Neural progenitor cell (in vitro differentiated cells): Measurements from ENCODE around the gene TMEM145. TPM values are rescaled to one million over a fixed set of nuclear protein-coding genes. Genes with fewer than 3 reads are reported as not detected.

Experiments used
- DNase-seq: peaks from one replicate; pipeline ENCODE4 v3.0.0-alpha.2; 2016; ENCODE audit warnings: low spot score
- H2AFZ ChIP-seq: fragments of 200-600 bp; sonication (generic); replicated peaks from 2 replicates; pipeline ENCODE4 v1.6.1; 2016; ENCODE audit warnings: antibody characterized with exemption
- H3F3A ChIP-seq: fragments of 200-600 bp; sonication (generic); 2 replicates; pipeline ENCODE4 v1.6.1; 2016; ENCODE audit warnings: antibody characterized with exemption, low read depth
- H3K27ac ChIP-seq: fragments of 200-600 bp; sonication (generic); 2 replicates; pipeline ENCODE4 v1.5.1; 2016; ENCODE audit warnings: mild to moderate bottlenecking
- H3K27me3 ChIP-seq: fragments of 200-600 bp; sonication (generic); 2 replicates; pipeline ENCODE4 v1.6.1; 2016; ENCODE audit warnings: mild to moderate bottlenecking, moderate library complexity
- H3K36me3 ChIP-seq: fragments of 200-600 bp; sonication (generic); 2 replicates; pipeline ENCODE4 v1.5.1; 2016
- H3K4me1 ChIP-seq: fragments of 200-600 bp; sonication (generic); 2 replicates; pipeline ENCODE4 v1.6.1; 2016; ENCODE audit warnings: mixed run types
- H3K4me2 ChIP-seq: fragments of 200-600 bp; sonication (generic); 2 replicates; pipeline ENCODE4 v1.6.1; 2016
- H3K4me3 ChIP-seq: fragments of 200-600 bp; sonication (generic); 2 replicates; pipeline ENCODE4 v1.5.1; 2016
- H3K79me2 ChIP-seq: fragments of 200-600 bp; sonication (generic); 2 replicates; pipeline ENCODE4 v1.6.1; 2016; ENCODE audit warnings: low read depth
- H3K9ac ChIP-seq: fragments of 200-600 bp; sonication (generic); 2 replicates; pipeline ENCODE4 v1.6.1; 2016
- H3K9me3 ChIP-seq: fragments of 200-600 bp; sonication (generic); 2 replicates; pipeline ENCODE4 v1.5.1; 2016; ENCODE audit warnings: low read depth
- H4K20me1 ChIP-seq: fragments of 200-600 bp; sonication (generic); 2 replicates; pipeline ENCODE4 v1.6.1; 2016; ENCODE audit warnings: low read depth
- H3K27ac Mint-ChIP-seq: 3 replicates; pipeline ENCODE4 v1.8.0; 2021; ENCODE audit warnings: mixed read lengths
- H3K27me3 Mint-ChIP-seq: 2 replicates; pipeline ENCODE4 v1.8.0; 2022; ENCODE audit warnings: low read depth, mild to moderate bottlenecking, inconsistent platforms, moderate library complexity, mixed read lengths; ENCODE audit not compliant: insufficient read depth
- H3K36me3 Mint-ChIP-seq: 3 replicates; pipeline ENCODE4 v1.8.0; 2021; ENCODE audit warnings: mixed read lengths
- H3K4me1 Mint-ChIP-seq: 3 replicates; pipeline ENCODE4 v1.8.0; 2021; ENCODE audit warnings: mixed read lengths
- H3K4me3 Mint-ChIP-seq: 3 replicates; pipeline ENCODE4 v1.8.0; 2021; ENCODE audit warnings: mild to moderate bottlenecking, moderate library complexity, mixed read lengths
- H3K9me3 Mint-ChIP-seq: 3 replicates; pipeline ENCODE4 v1.8.0; 2020; ENCODE audit warnings: mixed read lengths
- CTCF ChIP-seq: fragments of 200-600 bp; sonication (generic); IDR thresholded peaks from 2 replicates; pipeline ENCODE4 v1.5.1; 2017; ENCODE audit warnings: antibody characterized with exemption, mild to moderate bottlenecking
- EZH2 ChIP-seq: fragments of 200-600 bp; sonication (generic); IDR thresholded peaks from 2 replicates; pipeline ENCODE4 v1.6.1; 2017; ENCODE audit warnings: antibody characterized with exemption, mild to moderate bottlenecking, moderate library complexity
- EZH2phosphoT487 ChIP-seq: fragments of 200-600 bp; sonication (generic); IDR thresholded peaks from 2 replicates; pipeline ENCODE4 v1.6.1; 2017; ENCODE audit warnings: antibody characterized with exemption
- total RNA-seq: library from RNA; depleted of rRNA; stranded (reverse); fragments of >200 nt; gene quantifications from 2 replicates; pipeline ENCODE4 v1.2.3, GENCODE V29; 2015; ENCODE audit warnings: low replicate concordance

Gene TMEM145
- total RNA-seq, 1 donor from 2014 or later, result 6.6 TPM

GRCh38 chr19:42313840-42314755, 989 bp downstream of the TMEM145 start:
- H3K4me2 ChIP-seq, result peak overlapping the region; percentile 100
- H3K4me3 ChIP-seq, result peak overlapping the region; percentile 85
- H2AFZ ChIP-seq, result no peak overlapping the region
- H3K27me3 ChIP-seq, result peaks cover 50% of the 10 kb centered on the region
- no peak for TF ChIP-seq CTCF
- no peak for TF ChIP-seq EZH2
- TF ChIP-seq EZH2phosphoT487, result no peak
- Mint-ChIP-seq H3K27ac (no peak overlapping the region), H3K4me3 (peak overlapping the region; percentile 88), H3K36me3 (no peaks in the 10 kb centered on the region), H3K27me3 (peaks cover 26% of the 10 kb centered on the region), H3K9me3 (no peaks in the 10 kb centered on the region), H3K4me1 (peaks cover 9% of the 10 kb centered on the region)
- H4K20me1 ChIP-seq, result peaks cover 8% of the 10 kb centered on the region
- no peaks in the 10 kb centered on the region for H3K4me1 ChIP-seq
- no peaks in the 10 kb centered on the region for H3K79me2 ChIP-seq
- no peaks in the 10 kb centered on the region for H3K36me3 ChIP-seq
- H3K9ac ChIP-seq, result no peak overlapping the region
- DNase-seq, result no peak
- no peaks in the 10 kb centered on the region for H3K9me3 ChIP-seq
- H3F3A ChIP-seq, result peaks cover 8% of the 10 kb centered on the region
- no peak overlapping the region for H3K27ac ChIP-seq

GRCh38 chr19:42315024-42315423, 1.9 kb downstream of the TMEM145 start:
- Histone ChIP-seq H3K27ac (no peak overlapping the region), H4K20me1 (peaks cover 8% of the 10 kb centered on the region), H3K4me2 (no peak overlapping the region), H3K4me3 (no peak overlapping the region), H3K36me3 (no peaks in the 10 kb centered on the region), H3K9ac (no peak overlapping the region), H2AFZ (no peak overlapping the region), H3K27me3 (peaks cover 57% of the 10 kb centered on the region), H3F3A (peaks cover 8% of the 10 kb centered on the region), H3K4me1 (no peaks in the 10 kb centered on the region), H3K79me2 (no peaks in the 10 kb centered on the region), H3K9me3 (no peaks in the 10 kb centered on the region)
- no peak for DNase-seq
- no peak overlapping the region for H3K27ac Mint-ChIP-seq
- TF ChIP-seq EZH2phosphoT487 (no peak), CTCF (no peak), EZH2 (no peak)
- H3K36me3 Mint-ChIP-seq, result no peaks in the 10 kb centered on the region
- H3K9me3 Mint-ChIP-seq, result no peaks in the 10 kb centered on the region
- peak overlapping the region; percentile 65 for H3K4me3 Mint-ChIP-seq
- peaks cover 28% of the 10 kb centered on the region for H3K27me3 Mint-ChIP-seq
- peaks cover 9% of the 10 kb centered on the region for H3K4me1 Mint-ChIP-seq

- no peak overlapping the region for H2AFZ ChIP-seq
- H3K4me3 Mint-ChIP-seq, result peak overlapping the region; percentile 39
- no peak for DNase-seq
- TF ChIP-seq CTCF (no peak), EZH2phosphoT487 (no peak), EZH2 (no peak)
- H3K27ac ChIP-seq, result no peak overlapping the region
- no peaks in the 10 kb centered on the region for H3K9me3 ChIP-seq
- H3K79me2 ChIP-seq, result no peaks in the 10 kb centered on the region
- H3K9me3 Mint-ChIP-seq, result no peaks in the 10 kb centered on the region
- no peak overlapping the region for H3K9ac ChIP-seq
- no peak overlapping the region for H3K4me2 ChIP-seq
- H3K4me1 Mint-ChIP-seq, result peaks cover 9% of the 10 kb centered on the region
- H3K36me3 ChIP-seq, result no peaks in the 10 kb centered on the region
- H3K27me3 ChIP-seq, result peaks cover 72% of the 10 kb centered on the region
- H3F3A ChIP-seq, result peaks cover 8% of the 10 kb centered on the region
- H4K20me1 ChIP-seq, result peaks cover 8% of the 10 kb centered on the region
- H3K4me3 ChIP-seq, result no peak overlapping the region
- no peaks in the 10 kb centered on the region for H3K36me3 Mint-ChIP-seq
- H3K27ac Mint-ChIP-seq, result peak overlapping the region; percentile 0
- no peaks in the 10 kb centered on the region for H3K4me1 ChIP-seq
- H3K27me3 Mint-ChIP-seq, result peaks cover 24% of the 10 kb centered on the region
These were observed 3.4 kb downstream of the TMEM145 start for GRCh38 chr19:42316223-42317211.
